Mesenteric fat pad (tissue), 1 donor: Measurements from ENCODE around the gene JPT1. TPM values are rescaled to one million over a fixed set of nuclear protein-coding genes. Genes with fewer than 3 reads are reported as not detected.
"Not testable (repeated sequence)": the region's sequence is repeated elsewhere in the genome, so short reads cannot be mapped to it uniquely, and the experiment has no call there.

ENCODE experiments used
- DNase-seq: peaks from one replicate; pipeline ENCODE4 v3.0.0-alpha.2; 2020; ENCODE audit warnings: low spot score
- total RNA-seq: library from RNA; stranded (reverse); fragmentation: NEBNext Ultra II Directional; extraction: Animal tissue kit (Norgen Biotek cat#: 25700); gene quantifications from one replicate; pipeline ENCODE4 v1.2.1, GENCODE V29; 2021
- donor health status: DM: yes; HTN: yes; CAD: no.

Gene JPT1
- total RNA-seq, 1 donor from 2014 or later: 28.6 TPM

DNA sequence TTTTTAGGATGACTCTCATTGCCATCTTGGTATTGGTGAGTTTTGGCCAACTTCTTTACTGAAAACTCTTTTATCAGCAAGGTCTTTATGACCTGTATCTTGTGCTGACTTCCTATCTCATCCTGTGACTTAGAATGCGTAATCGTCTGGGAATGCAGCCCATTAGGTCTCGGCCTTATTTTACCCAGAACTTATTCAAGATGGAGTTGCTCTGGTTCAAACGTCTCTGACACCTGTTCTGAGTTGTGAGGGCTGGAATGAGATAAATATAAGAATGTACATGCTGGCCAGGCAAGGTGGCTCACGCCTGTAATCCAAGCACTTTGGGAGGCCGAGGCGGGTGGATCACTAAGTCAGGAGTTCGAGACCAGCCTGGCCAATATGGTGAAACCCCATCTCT is 4.2 kb upstream of the JPT1 start:
- peak; percentile 55 for DNase-seq

GRCh38 chr17:75155191-75155601 is 884 bp upstream of the JPT1 start:
- DNase-seq: peak; percentile 2

DNA sequence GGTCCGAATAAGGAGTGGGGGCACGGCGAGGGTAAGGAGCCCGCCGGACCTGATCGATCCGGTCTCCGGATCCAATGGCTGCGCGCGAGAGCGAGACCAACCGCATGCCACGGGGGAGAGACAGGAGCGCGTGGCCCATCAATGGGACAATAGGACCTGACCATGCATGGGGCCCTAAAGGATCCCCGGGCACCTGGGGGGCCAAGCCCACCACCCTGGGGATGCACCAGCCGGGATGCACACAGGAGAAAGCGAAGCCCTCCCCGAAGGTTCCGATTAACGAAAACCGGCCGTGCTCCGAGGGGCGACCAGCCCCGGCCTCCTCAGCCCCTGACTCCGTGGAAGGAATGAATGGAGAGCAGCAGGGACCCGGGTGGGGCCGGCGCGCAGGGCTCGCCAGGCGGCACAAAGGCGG is 525 bp downstream of the JPT1 start:
- DNase-seq: peak; percentile 71

DNA sequence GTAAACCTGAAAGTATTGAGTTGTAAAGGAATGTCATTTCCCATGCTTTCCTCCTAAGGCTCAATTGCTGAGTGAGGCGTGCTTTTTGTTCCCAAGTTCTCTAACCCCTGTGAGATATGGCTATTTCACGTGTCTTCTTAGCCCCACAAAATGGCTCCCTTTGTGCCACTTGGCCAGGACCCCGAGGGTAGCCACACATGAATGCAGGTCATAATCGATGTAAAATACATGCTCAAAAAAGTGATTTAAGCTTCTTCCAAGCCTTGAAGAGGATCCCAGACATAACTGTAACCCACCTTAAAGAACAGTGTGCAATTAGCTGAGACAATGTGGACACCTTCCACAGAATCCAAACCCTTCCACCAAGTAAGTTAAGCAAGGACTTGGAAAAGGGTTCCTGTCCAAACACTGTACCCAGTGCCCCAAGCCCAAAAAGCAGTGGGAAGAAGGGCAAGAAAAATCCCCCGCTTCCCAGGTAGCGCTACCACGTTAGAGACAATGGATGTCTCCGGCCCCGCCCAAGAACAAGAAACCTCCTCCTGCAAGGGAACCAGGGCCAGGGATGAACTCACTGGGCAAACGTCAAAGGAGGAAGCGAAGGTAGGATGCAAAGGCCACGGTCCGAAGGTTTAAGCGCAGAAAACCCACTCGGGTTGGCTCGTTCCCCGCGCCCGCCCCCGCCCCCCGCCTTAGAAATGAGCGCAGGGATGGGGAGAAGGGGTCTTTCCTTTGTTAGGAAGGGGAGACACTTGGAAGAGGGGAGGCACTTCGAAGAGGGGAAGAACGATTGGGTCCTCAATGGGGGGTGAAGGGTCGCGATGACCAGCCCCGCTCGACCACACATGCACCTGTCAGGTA is 1.2 kb downstream of the JPT1 start:
- peak; percentile 39 for DNase-seq

- no peak for DNase-seq
These were observed 1.8 kb downstream of the JPT1 start for GRCh38 chr17:75152523-75152921.

DNA sequence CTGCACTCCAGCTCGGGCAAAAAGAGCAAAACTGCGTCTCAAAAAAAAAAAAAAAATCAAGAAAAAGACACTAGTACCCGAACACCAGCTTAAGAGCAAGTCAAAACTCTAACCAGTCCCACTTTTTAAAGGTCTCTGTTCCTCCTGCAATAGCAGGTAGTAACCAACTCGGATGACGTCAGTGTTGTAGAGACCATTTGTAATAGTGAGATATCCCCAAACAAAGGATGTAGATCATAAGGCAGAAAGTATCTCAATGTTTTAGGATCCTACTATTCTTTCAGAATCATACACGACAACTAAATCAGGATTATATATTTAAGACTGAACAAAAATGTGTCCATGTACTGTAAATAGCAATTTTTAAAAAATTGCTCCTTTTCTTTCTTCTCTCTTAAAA is 2.4 kb downstream of the JPT1 start:
- no peak for DNase-seq

GRCh38 chr17:75147878-75148546 is 6.3 kb downstream of the JPT1 start:
- peak; percentile 53 for DNase-seq

GRCh38 chr17:75146592-75146991 is 7.7 kb downstream of the JPT1 start:
- DNase-seq: no peak

- DNase-seq: peak; percentile 49
These were observed 9.3 kb downstream of the JPT1 start for GRCh38 chr17:75144816-75145512.

- DNase-seq: no peak
These were observed 11.9 kb downstream of the JPT1 start for GRCh38 chr17:75142236-75142971.

DNA sequence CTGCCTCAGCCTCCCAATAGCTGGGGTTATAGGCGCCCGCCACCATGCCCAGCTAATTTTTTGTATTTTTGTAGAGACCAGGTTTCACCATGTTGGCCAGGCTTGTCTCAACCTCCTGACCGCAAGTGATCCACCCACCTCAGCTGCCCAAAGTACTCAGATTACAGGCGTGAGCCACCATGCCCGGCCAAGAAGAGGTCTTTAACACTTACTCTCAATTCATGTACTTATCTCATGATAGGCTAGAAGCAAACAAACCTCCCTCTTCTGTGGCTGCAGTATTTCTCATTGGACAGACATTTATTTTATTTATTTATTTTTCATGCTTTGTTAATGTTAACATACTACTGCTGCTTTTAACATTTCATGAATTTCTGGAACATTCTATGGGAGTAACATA is 15.8 kb downstream of the JPT1 start:
- DNase-seq: no peak

GRCh38 chr17:75137762-75138161 is 16.6 kb downstream of the JPT1 start:
- not testable (repeated sequence) for DNase-seq

DNA sequence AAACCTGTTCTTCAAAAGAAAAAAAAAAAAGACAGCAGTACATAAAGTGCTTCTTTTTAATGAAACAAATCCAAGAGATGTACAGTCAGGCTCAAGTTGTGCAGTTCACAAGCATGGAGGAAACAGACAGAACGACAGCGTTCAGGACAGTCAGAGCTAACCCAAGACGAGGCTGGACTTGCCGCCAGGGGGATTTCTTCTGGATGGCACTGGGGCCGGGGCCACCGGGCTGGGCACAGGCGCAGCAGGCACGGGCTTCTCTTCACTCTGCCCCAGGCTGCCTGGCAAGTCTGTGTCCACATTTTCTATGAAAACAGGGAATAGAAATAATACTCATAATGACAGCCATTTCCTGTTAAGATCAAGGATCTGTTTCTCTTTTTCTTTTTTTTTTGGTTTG is 18.4 kb downstream of the JPT1 start:
- no peak for DNase-seq

- DNase-seq: no peak
These were observed 18.9 kb downstream of the JPT1 start for GRCh38 chr17:75135452-75135851.

DNA sequence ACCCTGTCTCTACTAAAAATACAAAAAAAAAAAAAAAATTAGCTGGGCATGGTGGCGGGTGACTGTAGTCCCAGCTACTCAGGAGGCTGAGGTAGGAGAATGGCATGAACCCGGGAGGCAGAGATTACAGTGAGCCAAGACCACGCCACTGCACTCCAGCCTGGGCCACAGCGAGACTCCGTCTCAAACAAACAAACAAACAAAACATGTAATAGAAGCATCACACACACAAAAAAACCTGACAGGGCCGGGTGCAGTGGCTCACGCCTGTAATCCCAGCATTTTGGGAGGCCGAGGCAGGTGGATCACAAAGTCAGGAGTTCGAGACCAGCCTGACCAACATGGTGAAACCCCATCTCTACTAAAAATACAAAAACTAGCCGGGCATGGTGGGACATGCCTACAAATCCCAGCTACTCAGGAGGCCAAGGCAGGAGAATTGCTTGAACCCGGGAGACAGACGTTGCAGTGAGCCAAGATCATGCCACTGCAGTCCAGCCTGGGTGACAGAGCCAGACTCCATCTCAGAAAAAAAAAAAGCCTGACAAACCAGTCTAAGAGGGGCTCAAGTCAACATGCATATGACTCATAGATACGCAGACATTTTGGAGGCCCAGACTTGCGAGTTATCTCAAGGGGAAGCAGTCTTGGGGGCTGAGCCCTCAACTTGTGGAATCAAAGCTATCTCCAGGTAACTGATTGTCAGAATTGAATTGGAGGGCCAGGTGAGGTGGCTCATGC is 20.5 kb downstream of the JPT1 start:
- not testable (repeated sequence) for DNase-seq

GRCh38 chr17:75133001-75133400 is 21.3 kb downstream of the JPT1 start:
- DNase-seq: no peak

- not testable (repeated sequence) for DNase-seq
These were observed 22.0 kb downstream of the JPT1 start for GRCh38 chr17:75132018-75133000.

DNA sequence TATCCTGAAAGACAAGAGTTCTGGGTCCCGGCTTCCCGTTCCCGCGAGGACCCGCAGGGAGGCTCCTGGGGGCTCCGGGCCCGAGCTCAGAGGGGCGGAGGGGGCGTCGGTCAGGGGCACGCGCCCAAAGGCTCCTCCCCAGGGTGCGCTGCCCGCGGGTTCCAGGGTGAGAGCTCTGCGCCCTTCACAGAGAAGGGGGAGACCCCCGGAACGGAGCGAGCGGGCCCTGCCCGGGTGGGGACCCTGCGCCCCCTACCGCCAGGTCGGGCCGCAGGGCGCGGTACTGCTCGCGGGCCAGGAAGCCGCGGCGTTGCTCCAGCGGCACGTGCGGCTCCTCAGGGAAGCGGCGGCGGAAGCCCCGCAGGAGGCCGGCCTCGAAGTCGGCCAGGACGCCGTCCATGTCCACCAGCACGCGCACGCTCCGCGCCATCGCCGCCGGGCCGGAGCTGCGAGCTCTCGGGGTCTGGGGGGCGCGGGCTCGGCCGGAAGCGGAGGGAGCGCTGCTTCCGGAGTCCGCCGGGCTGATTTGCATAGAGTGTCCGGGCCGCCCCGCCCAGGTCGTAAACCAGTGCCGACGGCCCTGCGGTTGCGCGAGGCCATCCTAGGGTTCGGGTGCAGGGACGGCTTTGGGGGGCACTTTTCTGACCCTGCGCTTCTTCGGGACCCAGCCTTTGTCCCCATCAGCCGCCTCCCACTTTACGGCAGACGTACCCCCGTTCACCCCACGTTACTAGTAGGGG is 22.9 kb downstream of the JPT1 start, which contains the start of gene NT5C:
Gene NT5C (minus strand): TSS at position 465 of the 740 bp plus-strand sequence. CDS start 35 bp downstream, at position 430.
- peak; percentile 93 for DNase-seq
